Measurements from ENCODE around the gene CDK14.

DNA sequence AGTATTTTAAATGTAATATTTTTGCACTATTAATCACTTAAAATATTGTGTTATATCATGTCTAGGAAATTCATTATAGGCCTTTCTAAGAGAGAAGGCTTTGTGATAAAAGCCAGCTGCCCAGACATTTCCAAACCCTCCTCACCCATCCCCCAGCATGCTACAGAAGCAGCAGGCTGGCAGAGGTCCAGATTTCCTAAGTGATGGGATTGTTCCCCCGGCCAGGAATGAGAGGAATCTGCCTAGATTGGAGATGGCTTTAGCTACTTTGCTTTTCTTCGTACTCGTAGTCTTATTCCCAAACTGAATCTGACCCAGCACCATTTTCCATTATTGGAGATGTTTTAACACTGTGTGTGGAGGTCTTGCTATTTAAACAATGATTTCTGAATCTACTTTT lies 29.4 kb downstream of the CDK14 start:
- no peak for TF ChIP-seq POLR2A (IDR thresholded peaks at IDR 0.05)
- TF ChIP-seq, protein P1, sequence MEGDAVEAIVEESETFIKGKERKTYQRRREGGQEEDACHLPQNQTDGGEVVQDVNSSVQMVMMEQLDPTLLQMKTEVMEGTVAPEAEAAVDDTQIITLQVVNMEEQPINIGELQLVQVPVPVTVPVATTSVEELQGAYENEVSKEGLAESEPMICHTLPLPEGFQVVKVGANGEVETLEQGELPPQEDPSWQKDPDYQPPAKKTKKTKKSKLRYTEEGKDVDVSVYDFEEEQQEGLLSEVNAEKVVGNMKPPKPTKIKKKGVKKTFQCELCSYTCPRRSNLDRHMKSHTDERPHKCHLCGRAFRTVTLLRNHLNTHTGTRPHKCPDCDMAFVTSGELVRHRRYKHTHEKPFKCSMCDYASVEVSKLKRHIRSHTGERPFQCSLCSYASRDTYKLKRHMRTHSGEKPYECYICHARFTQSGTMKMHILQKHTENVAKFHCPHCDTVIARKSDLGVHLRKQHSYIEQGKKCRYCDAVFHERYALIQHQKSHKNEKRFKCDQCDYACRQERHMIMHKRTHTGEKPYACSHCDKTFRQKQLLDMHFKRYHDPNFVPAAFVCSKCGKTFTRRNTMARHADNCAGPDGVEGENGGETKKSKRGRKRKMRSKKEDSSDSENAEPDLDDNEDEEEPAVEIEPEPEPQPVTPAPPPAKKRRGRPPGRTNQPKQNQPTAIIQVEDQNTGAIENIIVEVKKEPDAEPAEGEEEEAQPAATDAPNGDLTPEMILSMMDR (IDR thresholded peaks at IDR 0.05) = no peak
- no peak for TF ChIP-seq EP300 (IDR thresholded peaks at IDR 0.05)

Measured in ovary (tissue), 3 donors.